Ishikawa (cell line): ENCODE results near the gene PPP1R37.

Source experiments
- CEBPB ChIP-seq: IDR thresholded peaks from 2 replicates; pipeline ENCODE4 v1.6.1; 2012
- CREB1 ChIP-seq: IDR thresholded peaks from 2 replicates; pipeline ENCODE4 v1.6.1; 2012; ENCODE audit warnings: low read depth
- EGR1 ChIP-seq: IDR thresholded peaks from 2 replicates; pipeline ENCODE4 v1.6.1; 2012
- EP300 ChIP-seq: IDR thresholded peaks from 2 replicates; pipeline ENCODE4 v1.6.1; 2012; ENCODE audit warnings: borderline replicate concordance
- FOXM1 ChIP-seq: IDR thresholded peaks from 2 replicates; pipeline ENCODE4 v1.6.1; 2012; ENCODE audit warnings: low read depth, borderline replicate concordance
- MAX ChIP-seq: IDR thresholded peaks from 2 replicates; pipeline ENCODE4 v1.6.1; 2012
- NFIC ChIP-seq: IDR thresholded peaks from 2 replicates; pipeline ENCODE4 v1.6.1; 2012
- RAD21 ChIP-seq: IDR thresholded peaks from 2 replicates; pipeline ENCODE4 v1.6.1; 2012; ENCODE audit warnings: low read depth
- REST ChIP-seq: IDR thresholded peaks from 2 replicates; pipeline ENCODE4 v1.6.1; 2012; ENCODE audit warnings: low read depth, mild to moderate bottlenecking
- TCF12 ChIP-seq: IDR thresholded peaks from 2 replicates; pipeline ENCODE4 v1.6.1; 2012; ENCODE audit warnings: low read depth
- TEAD4 ChIP-seq: IDR thresholded peaks from 2 replicates; pipeline ENCODE4 v1.6.1; 2012
- USF1 ChIP-seq: IDR thresholded peaks from 2 replicates; pipeline ENCODE4 v1.6.1; 2012
- YY1 ChIP-seq: IDR thresholded peaks from 2 replicates; pipeline ENCODE4 v1.6.1; 2012; ENCODE audit warnings: low read depth
- ZBTB7A ChIP-seq: IDR thresholded peaks from 2 replicates; pipeline ENCODE4 v1.6.1; 2012; ENCODE audit warnings: low read depth

PPP1R37 gene

GRCh38 chr19:45187421-45188100 is 94.6 kb downstream of the PPP1R37 start:
- peak; percentile 43; the same call in 1 of the 2 replicates for TF ChIP-seq TEAD4
- TF ChIP-seq RAD21 = peak; percentile 68
- TF ChIP-seq CREB1 = no peak
- TF ChIP-seq REST = no peak
- TF ChIP-seq ZBTB7A = peak; percentile 76

GRCh38 chr19:45189971-45190370 is 97.0 kb downstream of the PPP1R37 start:
- TF ChIP-seq NFIC (no peak), TCF12 (no peak), TEAD4 (no peak), EGR1 (no peak), YY1 (no peak), USF1 (no peak), CREB1 (no peak), RAD21 (no peak), ZBTB7A (no peak), FOXM1 (no peak), REST (no peak), EP300 (no peak), CEBPB (no peak), MAX (no peak)

- TF ChIP-seq MAX (no peak), TEAD4 (no peak), EGR1 (no peak), YY1 (no peak), CREB1 (no peak)
Observed at GRCh38 chr19:45191375-45191774, 98.4 kb downstream of the PPP1R37 start.

GRCh38 chr19:45195764-45196163 is 102.8 kb downstream of the PPP1R37 start:
- TF ChIP-seq USF1 (no peak), EP300 (no peak), CREB1 (no peak), NFIC (no peak), EGR1 (no peak)
